Endometrial microvascular endothelial cells (primary cell): Measurements from ENCODE around the gene LRRC3B. TPM values are rescaled to one million over a fixed set of nuclear protein-coding genes. Genes with fewer than 3 reads are reported as not detected.

Source experiments
- in situ Hi-C: cut with HindIII; loops from 2 replicates; pipeline ENCODE4 v1.10.0; 2017; ENCODE audit warnings: low sequenced_read_pairs, low pct_unique_long_range_greater_than_20kb; ENCODE audit errors: inconsistent ontology term
- total RNA-seq: library from RNA; depleted of rRNA; stranded (reverse); fragments of >200 nt; gene quantifications from one replicate; pipeline ENCODE4 v1.2.3, GENCODE V29; 2015; ENCODE audit errors: inconsistent ontology term

LRRC3B gene
- total RNA-seq, 1 donor from 2014 or later: not detected

DNA sequence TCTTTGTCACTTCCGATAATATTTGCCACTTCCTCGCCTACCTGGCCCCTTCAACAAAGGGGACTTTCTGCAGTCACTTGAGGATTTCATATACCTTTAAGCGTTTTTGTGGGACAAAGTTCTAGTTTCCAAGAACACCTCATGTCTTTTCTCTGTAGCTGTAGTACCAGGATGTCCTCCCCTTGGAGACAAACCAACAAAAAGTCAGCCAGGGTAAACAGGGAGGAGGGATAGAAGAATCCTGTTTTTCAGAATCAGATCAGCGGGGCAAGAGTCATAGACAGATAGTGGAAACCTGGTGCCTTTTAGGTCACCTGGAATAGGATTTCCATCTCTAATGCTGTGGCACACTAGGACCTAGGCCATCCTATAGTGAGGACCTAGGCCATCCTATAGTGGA lies 4.5 kb downstream of the LRRC3B start:
- in situ Hi-C loops: no loop called here

DNA sequence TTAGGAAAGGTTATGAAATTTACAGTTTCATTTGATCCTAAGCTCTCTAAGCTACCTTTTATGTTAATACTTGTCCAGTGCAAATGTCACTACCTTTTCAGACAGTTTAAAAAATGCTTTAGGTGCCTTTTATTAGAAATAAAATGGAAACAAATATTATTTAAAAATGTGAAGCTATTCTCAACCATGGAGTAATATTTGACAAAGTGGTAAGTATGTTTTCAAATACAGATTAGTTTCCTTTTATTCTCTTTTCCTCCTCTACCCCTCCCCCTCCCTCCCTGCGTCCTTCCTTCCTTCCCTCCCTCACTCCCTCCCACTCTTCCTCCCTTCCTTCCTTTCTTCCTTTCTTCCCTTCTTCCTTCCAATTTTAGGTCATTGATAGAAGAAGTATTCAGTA lies 6.3 kb downstream of the LRRC3B start:
- in situ Hi-C loops: no loop called here

DNA sequence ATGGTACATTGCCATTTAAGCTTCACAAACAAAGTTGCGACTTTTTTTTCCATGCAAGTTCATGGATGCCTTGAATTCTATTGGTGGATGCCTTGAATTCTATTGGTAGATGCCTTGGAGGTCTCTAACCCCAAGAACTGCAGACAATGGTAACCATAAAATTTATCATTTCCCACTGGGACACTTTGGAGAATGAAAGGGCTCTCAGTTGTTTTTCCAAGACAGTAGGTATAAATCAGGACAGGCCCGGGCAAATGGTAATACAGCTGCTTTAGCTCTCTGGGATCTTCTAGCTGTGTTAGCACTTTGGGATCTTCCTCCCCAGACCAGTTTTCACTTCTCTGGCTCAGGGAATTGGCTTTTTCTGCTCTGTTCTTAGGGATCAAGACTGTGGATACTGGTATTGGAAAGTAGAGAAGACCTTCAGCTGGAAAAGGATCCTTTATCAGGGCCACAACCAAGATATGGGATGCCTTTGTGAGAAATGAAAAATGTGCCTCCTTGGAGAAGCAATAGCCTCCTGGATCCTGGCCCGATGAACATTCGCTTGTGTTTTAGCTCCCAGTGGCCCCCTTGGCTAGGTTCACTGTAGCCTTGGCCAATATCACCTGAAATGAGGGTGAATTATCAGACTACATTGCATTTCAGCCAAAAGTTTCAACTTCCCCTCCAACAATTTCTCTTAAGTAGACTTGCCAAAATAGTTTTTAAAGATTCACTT lies 8.3 kb downstream of the LRRC3B start:
- in situ Hi-C loops: no loop called here

DNA sequence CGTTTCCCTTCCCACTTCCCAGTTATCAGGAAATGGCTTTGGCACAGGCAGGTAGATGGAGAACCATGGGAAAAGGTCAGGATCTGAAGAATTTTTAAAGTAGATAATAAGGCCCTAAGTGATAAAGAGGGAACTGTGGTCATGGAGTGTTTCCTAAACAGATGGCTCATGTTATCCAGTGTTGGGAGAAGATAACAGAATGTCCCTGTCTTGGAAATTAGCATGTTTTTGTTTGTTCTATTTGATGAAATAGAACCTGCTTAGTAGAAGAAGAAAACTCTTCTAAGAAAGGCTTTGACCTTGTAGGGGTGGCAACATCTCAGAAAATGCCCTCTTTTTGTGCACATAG lies 8.8 kb downstream of the LRRC3B start:
- in situ Hi-C loops: no loop called here

DNA sequence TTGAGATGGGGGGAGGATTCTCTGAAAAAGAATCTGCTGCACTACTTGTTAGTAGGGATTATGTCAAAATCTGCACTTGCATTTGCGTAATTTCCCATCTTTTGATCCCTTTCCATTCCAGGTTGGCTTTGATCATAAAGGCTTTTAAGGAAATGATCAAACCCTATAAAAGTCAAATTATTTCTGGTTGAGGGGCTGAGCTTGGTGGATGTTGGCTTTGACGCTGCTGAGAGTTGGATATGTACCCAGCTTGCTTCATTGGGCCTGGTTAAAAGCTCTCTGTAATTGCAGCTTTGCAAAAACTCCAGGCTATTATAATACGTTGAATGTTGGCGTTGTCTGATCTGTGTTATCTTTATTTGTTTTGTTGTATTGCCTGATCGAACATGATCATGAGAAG lies 12.0 kb downstream of the LRRC3B start:
- in situ Hi-C loops: no loop called here

DNA sequence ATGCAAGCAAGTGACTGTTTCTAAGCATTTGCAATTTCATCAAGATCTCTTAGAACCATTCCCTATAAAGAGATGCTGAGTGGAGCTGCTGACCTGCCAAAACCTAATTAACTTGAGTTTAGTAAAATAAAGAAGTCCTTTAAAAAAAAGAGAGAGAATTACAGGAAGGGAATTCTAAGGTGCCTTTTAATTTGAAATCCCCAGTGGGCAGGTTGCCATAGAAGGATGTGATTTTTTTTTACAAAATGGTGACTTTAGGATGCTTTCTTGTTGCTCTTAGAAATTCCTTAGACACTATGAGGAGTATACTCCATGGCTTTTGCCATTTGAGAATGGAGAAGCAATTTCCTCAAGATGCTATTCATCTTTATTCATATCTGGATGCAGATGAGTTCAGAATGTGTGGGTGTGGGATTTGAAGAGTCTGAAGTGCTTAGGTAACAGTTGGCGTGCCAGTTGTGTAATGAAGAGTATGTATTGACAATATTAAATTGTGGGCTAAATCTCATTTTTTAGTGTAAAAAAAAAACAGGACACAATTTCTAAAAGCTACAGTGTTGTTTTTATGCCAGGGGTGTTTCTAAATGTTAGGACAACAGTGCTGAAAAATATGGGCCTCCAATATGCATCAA lies 13.6 kb downstream of the LRRC3B start:
- in situ Hi-C loops: no loop called here

GRCh38 chr3:26637698-26638097 lies 15.1 kb downstream of the LRRC3B start:
- in situ Hi-C loops: no loop called here

- in situ Hi-C loops: no loop called here
Observed at GRCh38 chr3:26638113-26638512, 15.5 kb downstream of the LRRC3B start.

- in situ Hi-C loops: no loop called here
Observed at GRCh38 chr3:26639339-26639738, 16.8 kb downstream of the LRRC3B start.

GRCh38 chr3:26647078-26647477 lies 24.5 kb downstream of the LRRC3B start:
- in situ Hi-C loops: no loop called here

DNA sequence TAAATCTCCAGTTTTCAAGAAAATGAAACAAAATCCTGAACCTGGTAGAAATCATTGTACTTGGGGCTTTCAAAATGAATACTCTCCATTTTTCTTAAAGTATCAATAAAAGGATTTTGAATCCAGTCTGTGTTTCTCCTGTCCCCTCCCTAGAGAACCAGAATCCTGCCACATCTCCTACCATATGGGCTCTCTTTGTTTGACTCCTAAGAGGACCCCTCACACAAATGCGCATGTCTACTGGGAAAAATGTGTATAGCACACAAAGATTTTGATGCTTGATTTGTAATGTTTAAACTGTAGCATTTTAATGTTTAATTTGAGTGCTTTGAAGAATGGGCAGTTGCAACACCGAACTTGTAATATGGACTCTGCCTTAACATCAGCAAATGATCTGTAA lies 25.9 kb downstream of the LRRC3B start:
- in situ Hi-C loops: no loop called here

DNA sequence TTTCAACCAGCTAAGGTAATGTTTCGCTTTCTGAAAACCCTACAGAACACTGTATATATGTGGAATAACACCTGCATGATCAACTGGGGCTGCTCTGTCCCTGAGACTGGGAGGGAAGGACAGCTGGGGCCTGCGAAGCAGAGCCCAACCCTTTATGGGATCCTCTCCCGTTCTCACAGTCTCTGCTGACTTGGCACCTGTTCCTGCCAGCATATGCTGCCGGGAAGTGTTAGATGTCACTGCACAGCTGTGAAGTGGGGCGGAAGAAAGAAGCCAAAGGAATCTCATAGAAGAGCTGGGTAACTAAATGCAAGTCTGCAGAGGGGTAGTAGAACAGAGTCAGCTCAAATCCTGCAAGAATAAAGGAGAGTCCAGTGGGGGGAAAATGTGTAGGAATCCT lies 29.6 kb downstream of the LRRC3B start:
- in situ Hi-C loops: no loop called here

DNA sequence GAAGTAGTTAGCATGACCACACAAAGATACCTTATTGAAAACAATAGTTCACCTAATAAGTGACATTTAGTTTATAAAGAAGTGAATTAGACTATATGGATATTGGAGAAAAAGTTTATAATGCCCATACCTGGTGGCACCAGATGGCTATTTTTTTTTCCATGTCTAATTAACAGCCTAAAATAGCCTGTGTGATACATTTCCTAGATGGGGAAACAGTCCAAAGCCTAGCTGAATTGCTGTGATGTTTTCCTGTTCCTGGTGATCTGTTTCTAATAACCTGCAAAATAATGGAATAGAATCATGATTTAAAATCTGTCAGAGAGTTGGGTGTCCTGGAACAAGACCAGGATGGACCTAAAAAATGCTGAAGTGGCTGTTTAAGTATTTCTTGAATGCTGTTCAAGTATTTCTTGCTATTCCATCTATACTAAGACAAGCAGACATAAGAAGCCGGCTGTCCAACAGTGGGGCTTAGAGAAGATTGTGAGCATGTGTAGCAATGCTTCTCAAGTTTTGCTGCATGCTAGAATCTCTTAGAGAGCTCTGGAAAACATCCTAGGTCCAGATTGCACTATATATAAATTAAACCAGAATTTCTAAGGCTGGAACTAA lies 31.3 kb downstream of the LRRC3B start:
- in situ Hi-C loops: no loop called here

DNA sequence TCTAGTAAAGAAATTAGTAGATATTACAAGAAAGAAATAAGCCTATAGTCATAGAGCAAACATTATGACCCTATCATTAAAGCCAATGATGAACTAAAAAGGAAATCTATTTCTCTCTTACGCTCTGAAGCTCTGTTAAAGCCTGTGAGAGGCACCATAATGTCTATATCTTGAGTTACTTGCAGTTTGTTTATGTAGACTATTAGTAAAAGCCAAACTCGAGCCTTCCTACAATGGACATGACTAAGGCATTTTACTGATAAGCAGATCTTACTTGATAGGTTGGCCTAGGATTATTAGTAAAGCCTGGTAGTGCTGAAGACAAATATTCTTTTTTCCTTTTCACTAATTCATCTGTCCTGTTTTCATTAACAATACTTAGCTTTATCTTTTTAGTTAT lies 32.7 kb downstream of the LRRC3B start:
- in situ Hi-C loops: no loop called here

- in situ Hi-C loops: no loop called here
Observed at GRCh38 chr3:26657348-26657976, 34.9 kb downstream of the LRRC3B start.

GRCh38 chr3:26668171-26668570 lies 45.6 kb downstream of the LRRC3B start:
- in situ Hi-C loops: no loop called here

- in situ Hi-C loops: no loop called here
Observed at GRCh38 chr3:26668696-26669095, 46.1 kb downstream of the LRRC3B start.

DNA sequence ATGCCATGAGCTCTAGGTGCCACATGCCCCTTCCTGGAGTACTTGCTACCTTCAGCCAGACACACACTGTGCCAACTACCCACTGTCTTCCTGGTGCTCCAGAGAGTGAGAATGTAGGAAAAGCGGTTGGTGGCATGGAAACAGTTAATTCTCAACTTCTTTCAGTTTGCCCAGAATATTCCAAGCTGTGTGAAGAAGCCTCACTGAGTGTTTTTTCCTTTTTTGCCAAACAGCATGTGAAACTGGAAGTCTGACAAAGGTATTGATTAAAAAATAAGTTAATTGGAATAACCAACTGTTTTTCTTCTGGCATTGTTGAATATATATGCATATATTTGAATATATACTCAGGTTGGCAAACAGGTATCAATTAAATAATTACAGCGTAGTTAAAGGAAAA lies 52.8 kb downstream of the LRRC3B start:
- in situ Hi-C loops: no loop called here

GRCh38 chr3:26681632-26682031 lies 59.1 kb downstream of the LRRC3B start:
- in situ Hi-C loops: no loop called here

DNA sequence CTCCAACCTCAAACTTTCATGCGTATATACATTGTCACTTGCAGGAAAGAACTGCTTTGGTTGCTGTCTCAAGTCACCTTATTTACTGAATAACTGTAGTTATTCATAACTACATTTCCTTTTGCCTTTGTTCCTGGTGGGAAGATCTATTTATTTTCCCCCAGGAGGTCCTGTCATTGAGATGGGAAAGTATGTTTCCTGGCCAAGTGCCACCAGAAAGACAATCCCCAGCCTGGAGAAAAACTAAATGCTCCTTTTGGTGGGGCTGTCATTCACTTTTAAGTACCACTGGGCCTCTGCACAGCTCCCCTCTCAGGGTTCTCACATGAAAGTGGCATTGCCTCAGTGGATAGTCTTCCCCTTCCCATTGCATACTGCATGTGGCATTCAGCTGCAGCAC lies 59.8 kb downstream of the LRRC3B start:
- in situ Hi-C loops: no loop called here
